SJCRH30 (cell line): ENCODE data around the gene NEDD9. TPM values are rescaled to one million over a fixed set of nuclear protein-coding genes. Genes with fewer than 3 reads are reported as not detected.

Source experiments
- DNase-seq, 2 experiments: peaks; one replicate each; pipeline ENCODE4 v3.0.0-alpha.2; 2015 to 2020
- H3K27ac ChIP-seq: fragments of 250-450 bp; sonication (Bioruptor Pico); 2 replicates; pipeline ENCODE4 v1.5.1; 2020; ENCODE audit warnings: mild to moderate bottlenecking, moderate library complexity
- H3K27me3 ChIP-seq: fragments of 250-450 bp; sonication (Bioruptor Pico); 2 replicates; pipeline ENCODE4 v1.5.1; 2020; ENCODE audit warnings: mild to moderate bottlenecking, moderate library complexity
- H3K36me3 ChIP-seq: fragments of 250-450 bp; sonication (Bioruptor Pico); 2 replicates; pipeline ENCODE4 v1.5.1; 2020; ENCODE audit warnings: mild to moderate bottlenecking, moderate library complexity
- H3K4me1 ChIP-seq: fragments of 250-450 bp; sonication (Bioruptor Pico); 2 replicates; pipeline ENCODE4 v1.5.1; 2020; ENCODE audit warnings: mild to moderate bottlenecking, moderate library complexity
- H3K4me3 ChIP-seq: fragments of 250-450 bp; sonication (Bioruptor Pico); 2 replicates; pipeline ENCODE4 v1.5.1; 2020; ENCODE audit warnings: mild to moderate bottlenecking, moderate library complexity
- H3K9me3 ChIP-seq: fragments of 250-450 bp; sonication (Bioruptor Pico); replicated peaks from 2 replicates; pipeline ENCODE4 v1.5.1; 2020; ENCODE audit warnings: mild to moderate bottlenecking, moderate library complexity
- total RNA-seq: library from RNA; depleted of rRNA; stranded (reverse); fragments of >200 nt; shearing (Covaris generic); gene quantifications from 2 replicates; pipeline ENCODE4 v1.2.3, GENCODE V29; 2014

The NEDD9 gene
- total RNA-seq, 1 experiment from 2014 or later = 0.42 TPM

- no peak overlapping the region for H3K27ac ChIP-seq
- H3K4me3 ChIP-seq = no peak overlapping the region
- DNase-seq = no peak
- no peaks in the 10 kb centered on the region for H3K27me3 ChIP-seq
- H3K4me1 ChIP-seq = peaks cover 12% of the 10 kb centered on the region
- no peaks in the 10 kb centered on the region for H3K9me3 ChIP-seq
- no peaks in the 10 kb centered on the region for H3K36me3 ChIP-seq
Measured at GRCh38 chr6:11198663-11199603, 33.5 kb downstream of the NEDD9 start.

GRCh38 chr6:11197850-11198249 lies 34.6 kb downstream of the NEDD9 start:
- Histone ChIP-seq H3K4me3 (no peak overlapping the region), H3K27me3 (no peaks in the 10 kb centered on the region), H3K4me1 (peaks cover 8% of the 10 kb centered on the region), H3K9me3 (no peaks in the 10 kb centered on the region), H3K36me3 (no peaks in the 10 kb centered on the region), H3K27ac (peak overlapping the region; percentile 72; the same call in 1 of the 2 replicates)
- DNase-seq = no peak

- Histone ChIP-seq H3K27me3 (no peaks in the 10 kb centered on the region), H3K36me3 (no peaks in the 10 kb centered on the region), H3K9me3 (no peaks in the 10 kb centered on the region), H3K4me3 (peak overlapping the region; percentile 44), H3K27ac (peak overlapping the region; percentile 72), H3K4me1 (peaks cover 3% of the 10 kb centered on the region; the same call in 1 of the 2 replicates)
- DNase-seq = peak; percentile 9 to 19
Measured at GRCh38 chr6:11197175-11197536, 35.3 kb downstream of the NEDD9 start.

- Histone ChIP-seq H3K27me3 (no peaks in the 10 kb centered on the region), H3K27ac (peak overlapping the region; percentile 72), H3K4me1 (peaks cover 3% of the 10 kb centered on the region; the same call in 1 of the 2 replicates), H3K9me3 (no peaks in the 10 kb centered on the region), H3K36me3 (no peaks in the 10 kb centered on the region), H3K4me3 (peak overlapping the region; percentile 44)
- peak; percentile 33 to 35 for DNase-seq
Measured at GRCh38 chr6:11196511-11197174, 35.8 kb downstream of the NEDD9 start.

- no peak overlapping the region for H3K27ac ChIP-seq
- peaks cover 3% of the 10 kb centered on the region; the same call in 1 of the 2 replicates for H3K4me1 ChIP-seq
- H3K27me3 ChIP-seq = no peaks in the 10 kb centered on the region
- H3K9me3 ChIP-seq = no peaks in the 10 kb centered on the region
- H3K36me3 ChIP-seq = no peaks in the 10 kb centered on the region
- DNase-seq = no peak
- no peak overlapping the region for H3K4me3 ChIP-seq
Measured at GRCh38 chr6:11194356-11195218, 37.9 kb downstream of the NEDD9 start.

GRCh38 chr6:11193434-11193833 lies 39.0 kb downstream of the NEDD9 start:
- Histone ChIP-seq H3K9me3 (no peaks in the 10 kb centered on the region), H3K4me1 (peaks cover 3% of the 10 kb centered on the region; the same call in 1 of the 2 replicates), H3K4me3 (no peak overlapping the region), H3K27ac (no peak overlapping the region), H3K36me3 (no peaks in the 10 kb centered on the region), H3K27me3 (no peaks in the 10 kb centered on the region)
- DNase-seq = no peak

- H3K36me3 ChIP-seq = no peaks in the 10 kb centered on the region
- H3K27me3 ChIP-seq = no peaks in the 10 kb centered on the region
- H3K27ac ChIP-seq = no peak overlapping the region
- no peaks in the 10 kb centered on the region for H3K9me3 ChIP-seq
- peaks cover 3% of the 10 kb centered on the region; the same call in 1 of the 2 replicates for H3K4me1 ChIP-seq
- H3K4me3 ChIP-seq = no peak overlapping the region
- no peak for DNase-seq
Measured at GRCh38 chr6:11192167-11192566, 40.3 kb downstream of the NEDD9 start.

GRCh38 chr6:11190625-11191245 lies 41.7 kb downstream of the NEDD9 start:
- Histone ChIP-seq H3K27me3 (no peaks in the 10 kb centered on the region), H3K9me3 (no peaks in the 10 kb centered on the region), H3K4me1 (no peaks in the 10 kb centered on the region; the same call in 1 of the 2 replicates), H3K27ac (no peak overlapping the region), H3K36me3 (no peaks in the 10 kb centered on the region), H3K4me3 (no peak overlapping the region)
- DNase-seq = no peak

- Histone ChIP-seq H3K4me1 (no peaks in the 10 kb centered on the region), H3K27me3 (no peaks in the 10 kb centered on the region), H3K36me3 (no peaks in the 10 kb centered on the region), H3K4me3 (no peak overlapping the region), H3K9me3 (no peaks in the 10 kb centered on the region), H3K27ac (no peak overlapping the region)
- DNase-seq = no peak
Measured at GRCh38 chr6:11189865-11190624, 42.4 kb downstream of the NEDD9 start.

GRCh38 chr6:11188161-11188915 lies 44.1 kb downstream of the NEDD9 start:
- no peaks in the 10 kb centered on the region for H3K27me3 ChIP-seq
- no peaks in the 10 kb centered on the region for H3K9me3 ChIP-seq
- H3K27ac ChIP-seq = no peak overlapping the region
- H3K4me3 ChIP-seq = no peak overlapping the region
- no peaks in the 10 kb centered on the region for H3K36me3 ChIP-seq
- DNase-seq = no peak
- H3K4me1 ChIP-seq = no peaks in the 10 kb centered on the region

- Histone ChIP-seq H3K36me3 (no peaks in the 10 kb centered on the region), H3K9me3 (no peaks in the 10 kb centered on the region), H3K27me3 (no peaks in the 10 kb centered on the region), H3K4me1 (no peaks in the 10 kb centered on the region), H3K27ac (no peak overlapping the region), H3K4me3 (no peak overlapping the region)
- no peak for DNase-seq
Measured at GRCh38 chr6:11187301-11187700, 45.2 kb downstream of the NEDD9 start.

- Histone ChIP-seq H3K27me3 (no peaks in the 10 kb centered on the region), H3K4me1 (no peaks in the 10 kb centered on the region), H3K4me3 (no peak overlapping the region), H3K9me3 (no peaks in the 10 kb centered on the region), H3K27ac (no peak overlapping the region), H3K36me3 (no peaks in the 10 kb centered on the region)
- no peak for DNase-seq
Measured at GRCh38 chr6:11185204-11185842, 47.1 kb downstream of the NEDD9 start.
